ENCODE measurements around the gene CIPC.

- no peak for TF ChIP-seq CTCF (conservative IDR thresholded peaks at IDR 0.05; ENCODE audit: low read length)
- TF ChIP-seq EZH2phosphoT487 (IDR thresholded peaks at IDR 0.05; ENCODE audit: borderline replicate concordance, low read depth, low read length) = no peak
Observed at GRCh38 chr14:77148510-77149231, 50.6 kb downstream of the CIPC start.
